OCI-LY1 (cell line): ENCODE results near the gene NTRK3.

Experiments used
- H2AFZ ChIP-seq: fragments of 200-600 bp; sonication (generic), shearing (Covaris generic); 2 replicates; pipeline ENCODE4 v1.6.0; 2014; ENCODE audit warnings: antibody characterized with exemption, mild to moderate bottlenecking, low read length
- H3F3A ChIP-seq: fragments of 200-600 bp; sonication (generic), shearing (Covaris generic); 2 replicates; pipeline ENCODE4 v1.6.0; 2014; ENCODE audit warnings: mild to moderate bottlenecking, antibody characterized with exemption, low read length, moderate library complexity; ENCODE audit not compliant: insufficient read depth
- H3K27ac ChIP-seq: fragments of 200-600 bp; sonication (generic); 2 replicates; pipeline ENCODE4 v1.5.1; 2014; ENCODE audit warnings: low read length, mixed run types, mild to moderate bottlenecking, low read depth; ENCODE audit not compliant: poor library complexity, severe bottlenecking
- H3K27me3 ChIP-seq: fragments of 200-600 bp; sonication (generic); 2 replicates; pipeline ENCODE4 v1.6.0; 2014; ENCODE audit warnings: antibody characterized with exemption, mild to moderate bottlenecking, low read length, moderate library complexity; ENCODE audit not compliant: insufficient read depth
- H3K36me3 ChIP-seq: fragments of 200-600 bp; sonication (generic); 2 replicates; pipeline ENCODE4 v1.6.1; 2014; ENCODE audit warnings: mild to moderate bottlenecking, antibody characterized with exemption, low read length, moderate library complexity, mixed read lengths; ENCODE audit not compliant: insufficient read depth
- H3K4me1 ChIP-seq: fragments of 200-600 bp; sonication (generic); 2 replicates; pipeline ENCODE4 v1.5.1; 2014; ENCODE audit warnings: mild to moderate bottlenecking, low read length, moderate library complexity; ENCODE audit not compliant: insufficient read depth, severe bottlenecking
- H3K4me2 ChIP-seq: fragments of 200-600 bp; sonication (generic), shearing (Covaris generic); 2 replicates; pipeline ENCODE4 v1.6.1; 2014; ENCODE audit warnings: low read length
- H3K4me3 ChIP-seq: fragments of 200-600 bp; sonication (generic); 2 replicates; pipeline ENCODE4 v1.5.1; 2014; ENCODE audit warnings: low read length, low read depth, mild to moderate bottlenecking, mixed read lengths; ENCODE audit not compliant: poor library complexity, severe bottlenecking
- H3K79me2 ChIP-seq: fragments of 200-600 bp; shearing (Covaris generic); 2 replicates; pipeline ENCODE4 v1.6.1; 2016; ENCODE audit warnings: mixed run types, low read length, mixed read lengths; ENCODE audit not compliant: insufficient read depth
- H3K9ac ChIP-seq: fragments of 200-600 bp; sonication (generic), shearing (Covaris generic); 2 replicates; pipeline ENCODE4 v1.6.1; 2014; ENCODE audit warnings: mild to moderate bottlenecking, low read length, mixed read lengths
- H3K9me2 ChIP-seq: fragments of 200-600 bp; sonication (generic), shearing (Covaris generic); 2 replicates; pipeline ENCODE4 v1.6.1; 2014; ENCODE audit warnings: low read depth, mild to moderate bottlenecking, low read length, mixed read lengths
- H3K9me3 ChIP-seq: fragments of 200-600 bp; shearing (Covaris generic); 2 replicates; pipeline ENCODE4 v1.6.1; 2014; ENCODE audit warnings: low read length, mixed read lengths
- H4K20me1 ChIP-seq: fragments of 200-600 bp; sonication (generic), shearing (Covaris generic); 2 replicates; pipeline ENCODE4 v1.6.0; 2016; ENCODE audit warnings: mild to moderate bottlenecking, low read length; ENCODE audit not compliant: insufficient read depth
- CTCF ChIP-seq: fragments of 200-600 bp; sonication (generic), shearing (Covaris generic); IDR thresholded peaks from 2 replicates; pipeline ENCODE4 v1.5.1; 2017; ENCODE audit warnings: mild to moderate bottlenecking, antibody characterized with exemption, low read length, moderate library complexity, mixed read lengths
- EZH2 ChIP-seq: fragments of 200-600 bp; sonication (generic), shearing (Covaris generic); IDR thresholded peaks from 2 replicates; pipeline ENCODE4 v1.8.0; 2017; ENCODE audit warnings: borderline replicate concordance, mixed run types, mild to moderate bottlenecking, antibody characterized with exemption, low read length, moderate library complexity, mixed read lengths

The NTRK3 gene

GRCh38 chr15:87954793-87955192 lies 301.7 kb downstream of the NTRK3 start:
- no peaks in the 10 kb centered on the region for H4K20me1 ChIP-seq
- no peaks in the 10 kb centered on the region for H3K27me3 ChIP-seq
- H3K36me3 ChIP-seq, result no peaks in the 10 kb centered on the region
- H3K27ac ChIP-seq, result no peak overlapping the region
- no peaks in the 10 kb centered on the region for H3K79me2 ChIP-seq
- TF ChIP-seq CTCF (no peak), EZH2 (no peak)
- no peak overlapping the region for H3K9ac ChIP-seq
- no peak overlapping the region for H3K4me2 ChIP-seq
- no peak overlapping the region for H3K4me3 ChIP-seq
- H3K9me2 ChIP-seq, result no peaks in the 10 kb centered on the region
- no peaks in the 10 kb centered on the region for H3K9me3 ChIP-seq
- H3F3A ChIP-seq, result no peaks in the 10 kb centered on the region
- no peak overlapping the region for H2AFZ ChIP-seq
- no peaks in the 10 kb centered on the region for H3K4me1 ChIP-seq

GRCh38 chr15:87952736-87953287 lies 303.7 kb downstream of the NTRK3 start:
- no peaks in the 10 kb centered on the region for H3K4me1 ChIP-seq
- H2AFZ ChIP-seq, result no peak overlapping the region
- H3K79me2 ChIP-seq, result no peaks in the 10 kb centered on the region
- H3K27ac ChIP-seq, result no peak overlapping the region
- no peaks in the 10 kb centered on the region for H3K27me3 ChIP-seq
- H3F3A ChIP-seq, result no peaks in the 10 kb centered on the region
- H3K9me2 ChIP-seq, result no peaks in the 10 kb centered on the region
- H3K4me2 ChIP-seq, result no peak overlapping the region
- H3K36me3 ChIP-seq, result no peaks in the 10 kb centered on the region
- H3K9ac ChIP-seq, result no peak overlapping the region
- no peak for TF ChIP-seq EZH2
- no peaks in the 10 kb centered on the region for H3K9me3 ChIP-seq
- no peak overlapping the region for H3K4me3 ChIP-seq
- H4K20me1 ChIP-seq, result no peaks in the 10 kb centered on the region

- H3K4me1 ChIP-seq, result no peaks in the 10 kb centered on the region
- H3K4me3 ChIP-seq, result no peak overlapping the region
- no peak overlapping the region for H2AFZ ChIP-seq
- no peak overlapping the region for H3K27ac ChIP-seq
- H3K9me2 ChIP-seq, result no peaks in the 10 kb centered on the region
- no peaks in the 10 kb centered on the region for H3K27me3 ChIP-seq
- H3K4me2 ChIP-seq, result no peak overlapping the region
- no peaks in the 10 kb centered on the region for H3K36me3 ChIP-seq
- TF ChIP-seq EZH2 (no peak), CTCF (no peak)
- no peak overlapping the region for H3K9ac ChIP-seq
- H3K79me2 ChIP-seq, result no peaks in the 10 kb centered on the region
- H3K9me3 ChIP-seq, result no peaks in the 10 kb centered on the region
- H4K20me1 ChIP-seq, result no peaks in the 10 kb centered on the region
- H3F3A ChIP-seq, result no peaks in the 10 kb centered on the region
Measured at GRCh38 chr15:87949575-87950223, 306.8 kb downstream of the NTRK3 start.

GRCh38 chr15:87949151-87949574 lies 307.4 kb downstream of the NTRK3 start:
- no peak overlapping the region for H3K9ac ChIP-seq
- no peaks in the 10 kb centered on the region for H4K20me1 ChIP-seq
- H3F3A ChIP-seq, result no peaks in the 10 kb centered on the region
- no peak overlapping the region for H2AFZ ChIP-seq
- no peaks in the 10 kb centered on the region for H3K9me3 ChIP-seq
- no peaks in the 10 kb centered on the region for H3K4me1 ChIP-seq
- H3K9me2 ChIP-seq, result no peaks in the 10 kb centered on the region
- no peaks in the 10 kb centered on the region for H3K36me3 ChIP-seq
- no peaks in the 10 kb centered on the region for H3K79me2 ChIP-seq
- TF ChIP-seq CTCF, result no peak
- no peak for TF ChIP-seq EZH2
- H3K4me3 ChIP-seq, result no peak overlapping the region
- no peak overlapping the region for H3K27ac ChIP-seq
- no peak overlapping the region for H3K4me2 ChIP-seq
- no peaks in the 10 kb centered on the region for H3K27me3 ChIP-seq
